ENCODE data around the gene SOBP.

DNA sequence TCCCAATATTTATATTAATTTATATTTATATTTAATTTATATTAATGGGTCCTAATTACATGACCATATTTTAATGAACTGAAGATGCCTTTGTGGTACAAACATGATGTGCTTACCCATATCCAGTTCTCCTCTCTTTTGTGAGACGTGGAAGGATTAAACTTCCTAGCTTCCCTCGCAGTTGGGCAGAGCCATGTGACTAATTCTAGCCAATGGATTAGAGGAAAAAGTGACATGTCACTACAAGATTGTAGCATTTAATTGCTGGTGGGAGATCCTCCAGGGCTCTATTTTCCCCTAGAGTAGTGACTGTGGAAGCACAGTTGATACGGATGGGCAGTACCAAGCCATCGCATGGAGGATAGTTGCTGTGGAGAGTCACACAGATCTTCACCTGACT is 4.8 kb upstream of the SOBP start:
- TF ChIP-seq, protein P1, sequence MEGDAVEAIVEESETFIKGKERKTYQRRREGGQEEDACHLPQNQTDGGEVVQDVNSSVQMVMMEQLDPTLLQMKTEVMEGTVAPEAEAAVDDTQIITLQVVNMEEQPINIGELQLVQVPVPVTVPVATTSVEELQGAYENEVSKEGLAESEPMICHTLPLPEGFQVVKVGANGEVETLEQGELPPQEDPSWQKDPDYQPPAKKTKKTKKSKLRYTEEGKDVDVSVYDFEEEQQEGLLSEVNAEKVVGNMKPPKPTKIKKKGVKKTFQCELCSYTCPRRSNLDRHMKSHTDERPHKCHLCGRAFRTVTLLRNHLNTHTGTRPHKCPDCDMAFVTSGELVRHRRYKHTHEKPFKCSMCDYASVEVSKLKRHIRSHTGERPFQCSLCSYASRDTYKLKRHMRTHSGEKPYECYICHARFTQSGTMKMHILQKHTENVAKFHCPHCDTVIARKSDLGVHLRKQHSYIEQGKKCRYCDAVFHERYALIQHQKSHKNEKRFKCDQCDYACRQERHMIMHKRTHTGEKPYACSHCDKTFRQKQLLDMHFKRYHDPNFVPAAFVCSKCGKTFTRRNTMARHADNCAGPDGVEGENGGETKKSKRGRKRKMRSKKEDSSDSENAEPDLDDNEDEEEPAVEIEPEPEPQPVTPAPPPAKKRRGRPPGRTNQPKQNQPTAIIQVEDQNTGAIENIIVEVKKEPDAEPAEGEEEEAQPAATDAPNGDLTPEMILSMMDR (IDR thresholded peaks at IDR 0.05) = no peak
- TF ChIP-seq POLR2AphosphoS5 (IDR thresholded peaks at IDR 0.05) (no peak), POLR2A (IDR thresholded peaks at IDR 0.05) (no peak), EP300 (IDR thresholded peaks at IDR 0.05) (no peak)
